ENCODE measurements around the gene WDR4. TPM values are rescaled to one million over a fixed set of nuclear protein-coding genes. Genes with fewer than 3 reads are reported as not detected.

WDR4 gene
- total and polyA plus RNA-seq, 2 of the 13 experiments (the other 11 are each of a cell fraction or from before 2014, with no cell fraction given), result 11.3 to 14.4 TPM

- TF ChIP-seq CCAR2 (optimal IDR thresholded peaks at IDR 0.05; ENCODE audit: low read depth, low read length) (no peak), SMAD3 (CRISPR knock-in tag; IDR thresholded peaks at IDR 0.05) (no peak), ARHGAP35 (CRISPR knock-in tag; IDR thresholded peaks at IDR 0.05; ENCODE audit: borderline replicate concordance) (no peak), ZNF776 (CRISPR knock-in tag; IDR thresholded peaks at IDR 0.05) (no peak), TSC22D2 (CRISPR knock-in tag; IDR thresholded peaks at IDR 0.05; ENCODE audit: borderline replicate concordance) (peak; percentile 20; the same call in 1 of the 2 replicates), NR2F6 (IDR thresholded peaks at IDR 0.05) (no peak), NR2F6 (CRISPR knock-in tag; IDR thresholded peaks at IDR 0.05) (no peak; the same call in 1 of the 2 replicates), KMT2B (CRISPR knock-in tag; IDR thresholded peaks at IDR 0.05) (no peak), POGK (CRISPR knock-in tag; conservative IDR thresholded peaks at IDR 0.05) (0 out of 2 replicates have a peak, but pooled peaks have one; percentile 65), ZBTB4 (CRISPR knock-in tag; IDR thresholded peaks at IDR 0.05; ENCODE audit: borderline replicate concordance) (0 out of 2 replicates have a peak, but pooled peaks have one; percentile 21), MAFK (conservative IDR thresholded peaks at IDR 0.05 in 1 of 2, IDR thresholded peaks at IDR 0.05 in 1 of 2; ENCODE audit: low read length in 2 of 2) (no peak), POLR2AphosphoS2 (IDR thresholded peaks at IDR 0.05; ENCODE audit: low read depth, low read length) (no peak), GTF3A (CRISPR knock-in tag; conservative IDR thresholded peaks at IDR 0.05) (no peak), ZNF713 (CRISPR knock-in tag; IDR thresholded peaks at IDR 0.05) (0 out of 2 replicates have a peak, but pooled peaks have one; percentile 68), ZNF367 (CRISPR knock-in tag; IDR thresholded peaks at IDR 0.05; ENCODE audit: borderline replicate concordance) (no peak), ZNF503 (CRISPR knock-in tag; IDR thresholded peaks at IDR 0.05) (no peak), ZKSCAN1 (IDR thresholded peaks at IDR 0.05; ENCODE audit: low read length) (no peak), SRSF9 (IDR thresholded peaks at IDR 0.05; ENCODE audit: borderline replicate concordance, insufficient read depth, low read depth, low read length, poor library complexity, severe bottlenecking) (no peak), IRF1 (CRISPR knock-in tag; IDR thresholded peaks at IDR 0.05; ENCODE audit: low read depth) (no peak), NR2F2 (IDR thresholded peaks at IDR 0.05; ENCODE audit: borderline replicate concordance, low read depth) (no peak), SNAPC5 (CRISPR knock-in tag; IDR thresholded peaks at IDR 0.05; ENCODE audit: borderline replicate concordance) (no peak), PLRG1 (conservative IDR thresholded peaks at IDR 0.05) (no peak)
Observed at GRCh38 chr21:42892582-42892930, 13.2 kb upstream of the WDR4 start (continued).

Data from HepG2 (cell line).